Uterus (tissue), 2 donors: ENCODE measurements around the gene RSPH10B2.
"Not testable (repeated sequence)": the region's sequence is repeated elsewhere in the genome, so short reads cannot be mapped to it uniquely, and the experiment has no call there.

ENCODE experiments used
- POLR2A ChIP-seq, 2 donors: fragments of 450-650 bp; IDR thresholded peaks; one replicate each; pipeline ENCODE4 v1.6.1; 2016; ENCODE audit warnings: antibody characterized with exemption in 2 of 2, mild to moderate bottlenecking in 1 of 2, moderate library complexity in 1 of 2
- TF ChIP-seq, protein P1 (sequence below), 4 experiments: fragments of 200-600 bp in 2 of 4; fragments of 450-650 bp in 2 of 4; sonication (generic) in 2 of 4; IDR thresholded peaks; one replicate each; pipeline ENCODE4 v1.5.1; 2016 to 2019; ENCODE audit warnings: antibody characterized with exemption in 4 of 4, mild to moderate bottlenecking in 2 of 4, moderate library complexity in 1 of 4

DNA sequence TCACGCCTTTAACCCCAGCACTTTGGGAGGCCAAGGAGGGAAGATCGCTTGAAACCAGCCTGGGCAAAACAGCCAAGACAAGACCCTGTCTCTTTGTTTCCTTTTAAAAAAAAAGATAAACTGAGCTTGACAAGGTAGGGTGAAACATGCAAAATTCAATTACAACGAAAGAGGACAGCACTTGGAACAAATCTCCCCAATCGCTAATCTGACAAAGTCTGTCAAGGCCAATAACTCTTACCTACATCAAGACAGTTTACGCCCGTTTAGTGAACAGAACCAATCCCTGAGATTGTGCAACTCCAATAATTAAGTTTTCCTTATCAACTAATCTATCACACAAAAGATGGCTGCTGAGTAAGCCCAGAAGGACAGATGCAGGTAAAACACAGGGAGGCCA is 67.7 kb downstream of the RSPH10B2 start:
- TF ChIP-seq, protein P1, sequence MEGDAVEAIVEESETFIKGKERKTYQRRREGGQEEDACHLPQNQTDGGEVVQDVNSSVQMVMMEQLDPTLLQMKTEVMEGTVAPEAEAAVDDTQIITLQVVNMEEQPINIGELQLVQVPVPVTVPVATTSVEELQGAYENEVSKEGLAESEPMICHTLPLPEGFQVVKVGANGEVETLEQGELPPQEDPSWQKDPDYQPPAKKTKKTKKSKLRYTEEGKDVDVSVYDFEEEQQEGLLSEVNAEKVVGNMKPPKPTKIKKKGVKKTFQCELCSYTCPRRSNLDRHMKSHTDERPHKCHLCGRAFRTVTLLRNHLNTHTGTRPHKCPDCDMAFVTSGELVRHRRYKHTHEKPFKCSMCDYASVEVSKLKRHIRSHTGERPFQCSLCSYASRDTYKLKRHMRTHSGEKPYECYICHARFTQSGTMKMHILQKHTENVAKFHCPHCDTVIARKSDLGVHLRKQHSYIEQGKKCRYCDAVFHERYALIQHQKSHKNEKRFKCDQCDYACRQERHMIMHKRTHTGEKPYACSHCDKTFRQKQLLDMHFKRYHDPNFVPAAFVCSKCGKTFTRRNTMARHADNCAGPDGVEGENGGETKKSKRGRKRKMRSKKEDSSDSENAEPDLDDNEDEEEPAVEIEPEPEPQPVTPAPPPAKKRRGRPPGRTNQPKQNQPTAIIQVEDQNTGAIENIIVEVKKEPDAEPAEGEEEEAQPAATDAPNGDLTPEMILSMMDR (IDR thresholded peaks at IDR 0.05): not testable (repeated sequence)
- TF ChIP-seq POLR2A (IDR thresholded peaks at IDR 0.05): not testable (repeated sequence)
